Measurements from ENCODE around the gene KCNQ1.

The KCNQ1 gene

GRCh38 chr11:2451916-2452315 lies 7.1 kb downstream of the KCNQ1 start:
- H3K4me3 ChIP-seq (replicated peaks; ENCODE audit: low read depth, low read length), result no peak overlapping the region
- TF ChIP-seq CTCF (IDR thresholded peaks at IDR 0.05; ENCODE audit: insufficient read depth, low read length, poor library complexity, severe bottlenecking), result no peak
- no peaks in the 10 kb centered on the region for H3K36me3 ChIP-seq (ENCODE audit: control insufficient read depth, insufficient read depth, low read length)
- DNase-seq (ENCODE audit: extremely low read depth, insufficient read length), result no peak
- H3K27me3 ChIP-seq (replicated peaks; ENCODE audit: control insufficient read depth, insufficient read depth, low read length), result no peaks in the 10 kb centered on the region

- no peak overlapping the region for H3K4me3 ChIP-seq (replicated peaks; ENCODE audit: low read depth, low read length)
- no peak for DNase-seq (ENCODE audit: extremely low read depth, insufficient read length)
- no peaks in the 10 kb centered on the region for H3K36me3 ChIP-seq (ENCODE audit: control insufficient read depth, insufficient read depth, low read length)
- H3K27me3 ChIP-seq (replicated peaks; ENCODE audit: control insufficient read depth, insufficient read depth, low read length), result no peaks in the 10 kb centered on the region
- no peak for TF ChIP-seq CTCF (IDR thresholded peaks at IDR 0.05; ENCODE audit: insufficient read depth, low read length, poor library complexity, severe bottlenecking)
Observed at GRCh38 chr11:2452321-2453012, 7.7 kb downstream of the KCNQ1 start.

GRCh38 chr11:2453436-2453835 lies 8.6 kb downstream of the KCNQ1 start:
- no peak for DNase-seq (ENCODE audit: extremely low read depth, insufficient read length)
- no peak overlapping the region for H3K4me3 ChIP-seq (replicated peaks; ENCODE audit: low read depth, low read length)
- no peaks in the 10 kb centered on the region for H3K27me3 ChIP-seq (replicated peaks; ENCODE audit: control insufficient read depth, insufficient read depth, low read length)
- H3K36me3 ChIP-seq (ENCODE audit: control insufficient read depth, insufficient read depth, low read length), result no peaks in the 10 kb centered on the region
- TF ChIP-seq CTCF (IDR thresholded peaks at IDR 0.05; ENCODE audit: insufficient read depth, low read length, poor library complexity, severe bottlenecking), result no peak

- DNase-seq (ENCODE audit: extremely low read depth, insufficient read length), result no peak
- no peak for TF ChIP-seq CTCF (IDR thresholded peaks at IDR 0.05; ENCODE audit: insufficient read depth, low read length, poor library complexity, severe bottlenecking)
- Histone ChIP-seq H3K36me3 (ENCODE audit: control insufficient read depth, insufficient read depth, low read length) (no peaks in the 10 kb centered on the region), H3K4me3 (replicated peaks; ENCODE audit: low read depth, low read length) (no peak overlapping the region), H3K27me3 (replicated peaks; ENCODE audit: control insufficient read depth, insufficient read depth, low read length) (no peaks in the 10 kb centered on the region; the same call in none of the 2 replicates)
Observed at GRCh38 chr11:2458321-2458720, 13.5 kb downstream of the KCNQ1 start.

GRCh38 chr11:2459016-2459725 lies 14.4 kb downstream of the KCNQ1 start:
- no peak for TF ChIP-seq CTCF (IDR thresholded peaks at IDR 0.05; ENCODE audit: insufficient read depth, low read length, poor library complexity, severe bottlenecking)
- DNase-seq (ENCODE audit: extremely low read depth, insufficient read length), result no peak
- H3K27me3 ChIP-seq (replicated peaks; ENCODE audit: control insufficient read depth, insufficient read depth, low read length), result no peaks in the 10 kb centered on the region; the same call in none of the 2 replicates

More at GRCh38 chr11:2459016-2459725, 14.4 kb downstream of the KCNQ1 start:
- Histone ChIP-seq H3K36me3 (ENCODE audit: control insufficient read depth, insufficient read depth, low read length) (no peaks in the 10 kb centered on the region), H3K4me3 (replicated peaks; ENCODE audit: low read depth, low read length) (no peak overlapping the region)

Measured in GM06990 (cell line).